ENCODE results near the gene FASLG.
"Not testable (repeated sequence)": the region's sequence is repeated elsewhere in the genome, so short reads cannot be mapped to it uniquely, and the experiment has no call there.

The FASLG gene

GRCh38 chr1:172674831-172675613 is 16.1 kb downstream of the FASLG start:
- DNase-seq (ENCODE audit: low read depth) = no peak
- no peak overlapping the region for H3K4me3 ChIP-seq (ENCODE audit: low read depth, low read length)
- TF ChIP-seq, protein P1, sequence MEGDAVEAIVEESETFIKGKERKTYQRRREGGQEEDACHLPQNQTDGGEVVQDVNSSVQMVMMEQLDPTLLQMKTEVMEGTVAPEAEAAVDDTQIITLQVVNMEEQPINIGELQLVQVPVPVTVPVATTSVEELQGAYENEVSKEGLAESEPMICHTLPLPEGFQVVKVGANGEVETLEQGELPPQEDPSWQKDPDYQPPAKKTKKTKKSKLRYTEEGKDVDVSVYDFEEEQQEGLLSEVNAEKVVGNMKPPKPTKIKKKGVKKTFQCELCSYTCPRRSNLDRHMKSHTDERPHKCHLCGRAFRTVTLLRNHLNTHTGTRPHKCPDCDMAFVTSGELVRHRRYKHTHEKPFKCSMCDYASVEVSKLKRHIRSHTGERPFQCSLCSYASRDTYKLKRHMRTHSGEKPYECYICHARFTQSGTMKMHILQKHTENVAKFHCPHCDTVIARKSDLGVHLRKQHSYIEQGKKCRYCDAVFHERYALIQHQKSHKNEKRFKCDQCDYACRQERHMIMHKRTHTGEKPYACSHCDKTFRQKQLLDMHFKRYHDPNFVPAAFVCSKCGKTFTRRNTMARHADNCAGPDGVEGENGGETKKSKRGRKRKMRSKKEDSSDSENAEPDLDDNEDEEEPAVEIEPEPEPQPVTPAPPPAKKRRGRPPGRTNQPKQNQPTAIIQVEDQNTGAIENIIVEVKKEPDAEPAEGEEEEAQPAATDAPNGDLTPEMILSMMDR (conservative IDR thresholded peaks at IDR 0.05; ENCODE audit: low read depth, low read length) = no peak

DNA sequence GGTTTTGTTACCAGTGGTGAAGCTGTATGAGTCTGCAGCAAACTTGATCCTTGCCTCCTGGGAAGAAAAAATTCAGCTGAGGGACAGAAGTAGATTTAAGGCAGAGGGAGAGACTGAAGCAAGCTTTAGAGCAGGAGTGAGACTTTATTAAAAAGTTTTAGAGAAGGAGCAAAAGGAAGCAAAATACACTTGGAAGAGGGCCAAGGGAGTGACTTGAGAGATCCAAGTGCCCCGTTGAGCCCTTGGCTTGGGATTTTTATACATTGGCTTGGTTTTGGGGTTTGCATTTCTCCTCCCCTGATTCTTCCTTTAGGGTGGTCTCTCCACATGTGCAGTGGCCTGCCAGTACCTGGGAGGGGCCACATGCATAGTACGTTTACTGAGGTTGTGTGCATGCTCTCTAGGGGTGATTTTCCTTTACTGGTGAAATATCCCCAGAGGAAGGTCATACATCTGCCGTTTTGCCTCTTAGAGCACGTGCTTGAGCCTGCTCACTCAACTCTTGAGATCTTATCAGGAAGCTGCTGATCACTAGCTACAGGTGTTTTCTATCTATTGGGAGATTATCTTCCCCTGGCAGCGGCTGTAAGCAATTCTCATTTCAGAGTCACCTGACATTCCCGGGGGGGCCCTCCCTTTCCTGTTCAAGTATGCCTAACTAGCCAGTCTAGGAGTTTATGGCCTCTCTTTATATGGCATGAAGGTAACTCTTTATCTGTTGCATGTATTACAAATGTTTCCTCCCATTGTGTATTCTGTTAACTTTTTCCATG is 20.3 kb downstream of the FASLG start:
- TF ChIP-seq, protein P1 (conservative IDR thresholded peaks at IDR 0.05; ENCODE audit: low read depth, low read length) = no peak
- DNase-seq (ENCODE audit: low read depth) = no peak

DNA sequence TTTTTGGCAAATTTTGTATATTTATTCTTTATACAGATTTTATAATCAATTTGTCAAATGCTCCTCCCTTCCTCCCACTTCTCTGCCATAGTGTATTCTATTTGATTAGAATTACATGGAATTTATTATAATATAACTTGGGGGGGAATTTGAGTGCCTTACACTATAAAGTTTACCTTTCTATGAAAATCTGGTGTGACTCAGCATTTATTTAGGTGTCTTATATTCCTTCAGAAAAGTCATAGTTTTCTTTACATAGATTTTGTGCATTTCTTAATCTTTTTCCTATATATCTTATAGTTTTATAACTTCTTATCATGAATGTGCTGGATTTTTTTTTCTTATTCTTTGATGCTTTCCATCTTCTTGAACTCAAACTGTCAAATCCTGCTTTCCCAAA is 21.3 kb downstream of the FASLG start:
- no peak for DNase-seq (ENCODE audit: low read depth)
- TF ChIP-seq, protein P1 (conservative IDR thresholded peaks at IDR 0.05; ENCODE audit: low read depth, low read length) = no peak
- no peak overlapping the region for H3K4me3 ChIP-seq (ENCODE audit: low read depth, low read length)

More for the DNA sequence above, 20.3 kb downstream of the FASLG start:
- no peak overlapping the region for H3K4me3 ChIP-seq (ENCODE audit: low read depth, low read length)

GRCh38 chr1:172680733-172681275 is 21.9 kb downstream of the FASLG start:
- no peak for DNase-seq (ENCODE audit: low read depth)
- no peak overlapping the region for H3K4me3 ChIP-seq (ENCODE audit: low read depth, low read length)
- TF ChIP-seq, protein P1 (conservative IDR thresholded peaks at IDR 0.05; ENCODE audit: low read depth, low read length) = no peak

- no peak for DNase-seq (ENCODE audit: low read depth)
- no peak overlapping the region for H3K4me3 ChIP-seq (ENCODE audit: low read depth, low read length)
- TF ChIP-seq, protein P1 (conservative IDR thresholded peaks at IDR 0.05; ENCODE audit: low read depth, low read length) = no peak
Measured at GRCh38 chr1:172682812-172683211, 23.9 kb downstream of the FASLG start.

- no peak for DNase-seq (ENCODE audit: low read depth)
- TF ChIP-seq, protein P1 (conservative IDR thresholded peaks at IDR 0.05; ENCODE audit: low read depth, low read length) = no peak
- no peak overlapping the region for H3K4me3 ChIP-seq (ENCODE audit: low read depth, low read length)
Measured at GRCh38 chr1:172686143-172686542, 27.2 kb downstream of the FASLG start.

GRCh38 chr1:172688428-172689085 is 29.7 kb downstream of the FASLG start:
- not testable (repeated sequence) for H3K4me3 ChIP-seq (ENCODE audit: low read depth, low read length); DNase-seq (ENCODE audit: low read depth)

GRCh38 chr1:172690925-172691324 is 32.0 kb downstream of the FASLG start:
- not testable (repeated sequence) for DNase-seq (ENCODE audit: low read depth); H3K4me3 ChIP-seq (ENCODE audit: low read depth, low read length)

All from choroid plexus epithelial cell (primary cell).